Omental fat pad (tissue), 4 donors: ENCODE results near the gene TTLL3. TPM values are rescaled to one million over a fixed set of nuclear protein-coding genes. Genes with fewer than 3 reads are reported as not detected.

Source experiments
- ATAC-seq: fragments of 150-250 bp; one replicate; pipeline ENCODE4 v1.9.1; 2016; ENCODE audit warnings: mild to moderate bottlenecking, moderate library complexity; ENCODE audit not compliant: low FRiP score
- DNase-seq: peaks from one replicate; pipeline ENCODE4 v3.0.0-alpha.2; 2019; ENCODE audit warnings: low spot score
- total RNA-seq, 4 donors: library from RNA; depleted of rRNA; stranded (reverse); fragments of >200 nt; gene quantifications; one replicate each; pipeline ENCODE4 v1.1.0, GENCODE V29; 2016
- TF ChIP-seq, protein P1 (sequence below), 3 donors: fragments of 450-650 bp; IDR thresholded peaks; one replicate each; pipeline ENCODE4 v1.5.1; 2016 to 2017; ENCODE audit warnings: antibody characterized with exemption in 3 of 3, mild to moderate bottlenecking in 3 of 3, moderate library complexity in 2 of 3

The TTLL3 gene
- total RNA-seq, 4 donors from 2014 or later = 40.4 to 91.1 (median 54.7) TPM

DNA sequence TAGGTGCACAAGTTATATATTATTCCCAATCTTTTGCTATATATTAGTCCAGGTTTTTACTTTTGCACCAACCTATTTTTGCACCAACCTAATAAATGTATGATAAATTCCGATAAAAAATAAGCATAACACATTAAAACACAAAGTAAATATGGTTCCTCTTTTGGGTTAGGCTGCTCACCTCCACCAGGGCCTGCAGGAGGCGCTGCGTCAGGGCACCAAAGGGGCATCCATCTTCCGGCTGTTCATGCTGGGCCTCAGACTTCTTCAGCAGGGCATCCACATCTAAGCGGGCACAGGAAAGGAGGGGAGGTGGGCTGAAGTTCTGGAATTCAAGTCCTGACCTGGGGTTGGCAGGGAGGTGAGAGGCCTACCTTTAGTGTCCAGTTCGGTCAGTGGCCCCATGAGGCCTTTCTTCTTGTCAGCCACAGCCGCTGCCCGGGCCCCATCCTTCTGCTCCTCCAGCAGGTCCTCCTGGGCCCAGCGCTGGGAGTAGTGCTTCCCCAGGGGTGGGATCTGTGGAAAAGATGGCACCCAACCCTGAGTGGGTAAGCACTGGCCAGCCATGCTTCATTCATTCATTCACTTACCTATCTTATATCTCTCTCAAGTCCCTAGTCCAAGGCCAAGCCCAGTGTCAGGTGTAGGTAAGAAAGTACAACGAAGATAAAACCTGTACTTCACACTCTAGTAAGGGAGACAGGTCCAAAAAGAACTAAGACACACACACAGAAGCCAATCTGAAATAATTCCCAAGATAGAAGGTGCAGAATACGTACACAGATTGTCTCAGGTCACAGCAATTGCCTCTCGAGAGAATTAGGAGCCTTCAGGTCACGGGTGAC, 23.0 kb upstream of the TTLL3 start:
- no peak for DNase-seq
- ATAC-seq = no peak
- TF ChIP-seq, protein P1, sequence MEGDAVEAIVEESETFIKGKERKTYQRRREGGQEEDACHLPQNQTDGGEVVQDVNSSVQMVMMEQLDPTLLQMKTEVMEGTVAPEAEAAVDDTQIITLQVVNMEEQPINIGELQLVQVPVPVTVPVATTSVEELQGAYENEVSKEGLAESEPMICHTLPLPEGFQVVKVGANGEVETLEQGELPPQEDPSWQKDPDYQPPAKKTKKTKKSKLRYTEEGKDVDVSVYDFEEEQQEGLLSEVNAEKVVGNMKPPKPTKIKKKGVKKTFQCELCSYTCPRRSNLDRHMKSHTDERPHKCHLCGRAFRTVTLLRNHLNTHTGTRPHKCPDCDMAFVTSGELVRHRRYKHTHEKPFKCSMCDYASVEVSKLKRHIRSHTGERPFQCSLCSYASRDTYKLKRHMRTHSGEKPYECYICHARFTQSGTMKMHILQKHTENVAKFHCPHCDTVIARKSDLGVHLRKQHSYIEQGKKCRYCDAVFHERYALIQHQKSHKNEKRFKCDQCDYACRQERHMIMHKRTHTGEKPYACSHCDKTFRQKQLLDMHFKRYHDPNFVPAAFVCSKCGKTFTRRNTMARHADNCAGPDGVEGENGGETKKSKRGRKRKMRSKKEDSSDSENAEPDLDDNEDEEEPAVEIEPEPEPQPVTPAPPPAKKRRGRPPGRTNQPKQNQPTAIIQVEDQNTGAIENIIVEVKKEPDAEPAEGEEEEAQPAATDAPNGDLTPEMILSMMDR (IDR thresholded peaks at IDR 0.05) = no peak

DNA sequence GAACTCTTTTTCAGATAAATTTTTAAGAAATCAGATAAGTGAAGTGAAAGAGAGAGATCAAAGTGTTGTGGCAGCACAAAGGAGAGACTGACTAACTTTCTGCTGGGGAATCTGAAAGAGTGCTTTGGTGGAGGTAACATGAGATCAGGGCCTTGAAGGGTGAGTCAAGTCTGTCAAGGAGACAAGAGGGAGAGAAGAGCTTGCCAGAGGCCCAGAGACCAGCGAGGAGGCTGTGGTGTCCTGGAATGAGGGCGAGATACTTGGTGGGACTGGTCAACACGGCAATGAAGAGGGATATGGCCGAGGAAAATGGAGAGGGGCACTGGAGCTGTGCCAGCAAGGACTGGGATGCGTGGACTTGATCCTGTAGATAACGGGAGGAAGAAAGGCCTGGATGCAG, 22.3 kb upstream of the TTLL3 start:
- ATAC-seq (no peak), DNase-seq (no peak)
- TF ChIP-seq, protein P1 (IDR thresholded peaks at IDR 0.05) = no peak

DNA sequence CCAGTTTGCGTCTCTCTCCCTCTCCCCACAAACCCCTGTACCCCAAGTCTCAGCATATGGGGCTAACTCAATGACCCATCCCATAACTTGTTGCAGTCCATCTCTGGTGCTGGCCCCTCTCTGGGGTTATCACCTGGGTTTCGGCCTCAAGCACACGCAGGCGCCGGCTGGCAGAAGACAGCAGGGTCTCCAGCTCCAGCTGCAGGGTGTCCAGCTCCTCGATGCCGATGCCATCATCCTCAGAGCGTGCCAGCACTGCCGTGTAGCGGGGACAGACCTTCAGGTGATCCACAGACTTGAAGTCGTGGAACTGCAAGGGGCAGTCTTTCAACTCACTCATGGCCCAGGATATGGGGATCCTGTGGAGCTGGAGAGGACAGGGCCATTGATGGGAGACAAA, 18.9 kb upstream of the TTLL3 start:
- TF ChIP-seq, protein P1 (IDR thresholded peaks at IDR 0.05) = no peak
- DNase-seq = no peak

DNA sequence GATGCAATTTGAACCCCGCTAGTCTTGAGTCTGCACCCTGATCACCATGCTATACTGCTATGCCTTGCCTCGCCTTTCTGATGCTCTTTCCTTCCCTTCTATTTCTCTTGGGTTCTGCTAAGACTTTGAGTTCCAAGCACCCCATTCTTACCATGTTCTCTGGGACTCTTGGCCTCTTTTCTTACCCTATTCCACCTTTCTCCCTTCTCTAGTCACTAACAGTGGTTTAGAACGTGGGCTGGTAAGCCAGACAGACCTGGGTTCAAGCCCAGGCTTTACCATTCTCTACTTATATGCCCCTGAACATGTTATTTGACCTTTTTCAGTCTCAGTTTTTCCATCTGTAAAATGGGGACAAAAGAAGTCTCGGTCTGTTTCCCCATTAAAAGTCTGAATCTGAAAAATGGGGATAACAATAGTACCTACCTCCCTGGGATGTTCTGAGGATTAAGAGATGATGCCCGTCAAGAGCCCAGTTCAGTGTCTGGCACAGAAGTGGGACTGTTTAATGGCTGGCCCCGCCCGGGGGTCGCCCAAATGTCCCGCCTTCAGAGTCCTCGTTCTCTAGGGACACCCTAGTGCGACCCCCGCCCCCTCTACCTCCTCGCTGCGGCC, 18.2 kb upstream of the TTLL3 start:
- ATAC-seq = no peak
- no peak for DNase-seq
- TF ChIP-seq, protein P1 (IDR thresholded peaks at IDR 0.05) = no peak

More for the DNA sequence above, 18.9 kb upstream of the TTLL3 start:
- no peak for ATAC-seq

DNA sequence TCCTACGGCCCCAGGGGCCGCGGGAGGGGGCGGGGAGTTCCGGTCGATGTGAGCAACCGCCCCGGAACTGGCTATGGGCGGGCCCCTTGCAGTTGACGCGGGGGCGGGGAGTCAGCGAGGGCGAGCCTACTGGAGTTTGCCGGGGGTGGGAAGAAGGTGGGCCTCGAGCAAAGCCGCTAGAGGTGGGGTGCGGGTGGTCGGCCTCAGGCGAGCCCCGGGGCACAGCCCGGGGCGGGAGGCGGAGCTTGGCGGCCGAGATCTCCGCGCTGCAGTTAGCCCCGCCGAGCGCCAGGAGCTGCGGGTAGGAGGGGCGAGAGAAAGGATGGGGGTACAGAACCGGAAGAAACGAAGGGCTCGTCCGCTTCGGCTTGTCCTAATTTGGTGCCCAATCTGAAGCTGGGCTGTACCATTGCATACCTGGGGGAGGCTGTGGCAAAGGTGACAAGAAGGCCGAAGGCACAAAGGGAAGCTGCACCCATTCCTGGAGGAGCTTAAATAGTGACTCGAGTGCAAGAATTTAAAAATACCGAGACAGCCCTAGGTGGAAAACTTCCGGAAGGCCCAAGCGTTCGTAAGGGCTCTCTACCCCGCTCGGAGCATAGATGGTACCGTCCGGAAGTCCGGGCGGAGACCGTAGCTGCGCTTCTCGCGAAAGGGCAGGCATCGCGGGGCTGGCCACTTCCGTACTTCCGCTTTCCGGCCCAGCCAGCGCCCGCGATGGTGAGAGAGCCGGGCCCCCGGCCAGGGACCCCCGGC, 17.5 kb upstream of the TTLL3 start, which contains the start of the genes ARPC4 and TADA3:
TSS of gene ARPC4 (plus strand) at position 678 of the 756 bp plus-strand sequence. CDS start at position 718, 40 bp downstream.
TSS of gene TADA3 (minus strand) at position 69 of the 756 bp plus-strand sequence. CDS start 1,007 bp downstream, outside the sequence.
- ATAC-seq (peak; percentile 97), DNase-seq (peak; percentile 81)
- TF ChIP-seq, protein P1 (IDR thresholded peaks at IDR 0.05) = no peak

DNA sequence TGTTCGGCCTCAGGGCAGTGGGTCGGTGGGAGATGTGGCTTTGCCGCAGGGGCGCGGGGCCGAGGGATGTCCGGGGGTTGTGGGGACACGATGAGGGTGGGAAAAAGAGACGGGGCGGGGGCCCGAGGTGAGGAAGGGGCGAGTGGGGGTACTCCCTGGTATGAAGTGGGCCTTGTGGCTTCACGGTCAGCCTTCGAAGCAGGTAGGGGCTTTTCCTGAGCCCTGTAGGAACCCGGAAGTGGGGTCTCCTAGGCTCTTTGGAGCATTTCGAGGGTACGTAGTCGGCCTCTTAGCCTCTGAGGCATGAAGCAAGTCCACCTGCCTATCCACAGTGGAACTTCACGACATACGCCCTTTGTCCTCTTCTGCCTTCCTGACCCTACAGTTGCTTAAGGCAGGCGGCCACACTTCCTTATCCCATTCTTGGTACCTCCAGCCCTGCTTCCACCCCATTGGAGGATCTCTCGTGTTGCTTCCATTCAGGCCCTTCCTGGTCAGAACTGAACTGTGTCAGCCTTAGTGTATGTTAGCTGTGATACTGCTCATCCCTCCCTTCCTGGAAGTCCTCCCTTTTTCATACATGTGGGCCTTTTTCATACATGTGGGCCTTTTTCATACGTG, 16.8 kb upstream of the TTLL3 start:
- DNase-seq (no peak), ATAC-seq (peak; percentile 13)
- TF ChIP-seq, protein P1 (IDR thresholded peaks at IDR 0.05) = no peak
